Neural progenitor cell (in vitro differentiated cells): ENCODE data around the gene CDH10. TPM values are rescaled to one million over a fixed set of nuclear protein-coding genes. Genes with fewer than 3 reads are reported as not detected.

Experiments used
- DNase-seq: peaks from one replicate; pipeline ENCODE4 v3.0.0-alpha.2; 2016; ENCODE audit warnings: low spot score
- H2AFZ ChIP-seq: fragments of 200-600 bp; sonication (generic); replicated peaks from 2 replicates; pipeline ENCODE4 v1.6.1; 2016; ENCODE audit warnings: antibody characterized with exemption
- H3F3A ChIP-seq: fragments of 200-600 bp; sonication (generic); 2 replicates; pipeline ENCODE4 v1.6.1; 2016; ENCODE audit warnings: antibody characterized with exemption, low read depth
- H3K27ac ChIP-seq: fragments of 200-600 bp; sonication (generic); 2 replicates; pipeline ENCODE4 v1.5.1; 2016; ENCODE audit warnings: mild to moderate bottlenecking
- H3K27me3 ChIP-seq: fragments of 200-600 bp; sonication (generic); 2 replicates; pipeline ENCODE4 v1.6.1; 2016; ENCODE audit warnings: mild to moderate bottlenecking, moderate library complexity
- H3K36me3 ChIP-seq: fragments of 200-600 bp; sonication (generic); 2 replicates; pipeline ENCODE4 v1.5.1; 2016
- H3K4me1 ChIP-seq: fragments of 200-600 bp; sonication (generic); 2 replicates; pipeline ENCODE4 v1.6.1; 2016; ENCODE audit warnings: mixed run types
- H3K4me2 ChIP-seq: fragments of 200-600 bp; sonication (generic); 2 replicates; pipeline ENCODE4 v1.6.1; 2016
- H3K4me3 ChIP-seq: fragments of 200-600 bp; sonication (generic); 2 replicates; pipeline ENCODE4 v1.5.1; 2016
- H3K79me2 ChIP-seq: fragments of 200-600 bp; sonication (generic); 2 replicates; pipeline ENCODE4 v1.6.1; 2016; ENCODE audit warnings: low read depth
- H3K9ac ChIP-seq: fragments of 200-600 bp; sonication (generic); 2 replicates; pipeline ENCODE4 v1.6.1; 2016
- H3K9me3 ChIP-seq: fragments of 200-600 bp; sonication (generic); 2 replicates; pipeline ENCODE4 v1.5.1; 2016; ENCODE audit warnings: low read depth
- H4K20me1 ChIP-seq: fragments of 200-600 bp; sonication (generic); 2 replicates; pipeline ENCODE4 v1.6.1; 2016; ENCODE audit warnings: low read depth
- H3K27ac Mint-ChIP-seq: 3 replicates; pipeline ENCODE4 v1.8.0; 2021; ENCODE audit warnings: mixed read lengths
- H3K27me3 Mint-ChIP-seq: 2 replicates; pipeline ENCODE4 v1.8.0; 2022; ENCODE audit warnings: low read depth, mild to moderate bottlenecking, inconsistent platforms, moderate library complexity, mixed read lengths; ENCODE audit not compliant: insufficient read depth
- H3K36me3 Mint-ChIP-seq: 3 replicates; pipeline ENCODE4 v1.8.0; 2021; ENCODE audit warnings: mixed read lengths
- H3K4me1 Mint-ChIP-seq: 3 replicates; pipeline ENCODE4 v1.8.0; 2021; ENCODE audit warnings: mixed read lengths
- H3K4me3 Mint-ChIP-seq: 3 replicates; pipeline ENCODE4 v1.8.0; 2021; ENCODE audit warnings: mild to moderate bottlenecking, moderate library complexity, mixed read lengths
- H3K9me3 Mint-ChIP-seq: 3 replicates; pipeline ENCODE4 v1.8.0; 2020; ENCODE audit warnings: mixed read lengths
- CTCF ChIP-seq: fragments of 200-600 bp; sonication (generic); IDR thresholded peaks from 2 replicates; pipeline ENCODE4 v1.5.1; 2017; ENCODE audit warnings: antibody characterized with exemption, mild to moderate bottlenecking
- EZH2 ChIP-seq: fragments of 200-600 bp; sonication (generic); IDR thresholded peaks from 2 replicates; pipeline ENCODE4 v1.6.1; 2017; ENCODE audit warnings: antibody characterized with exemption, mild to moderate bottlenecking, moderate library complexity
- EZH2phosphoT487 ChIP-seq: fragments of 200-600 bp; sonication (generic); IDR thresholded peaks from 2 replicates; pipeline ENCODE4 v1.6.1; 2017; ENCODE audit warnings: antibody characterized with exemption
- total RNA-seq: library from RNA; depleted of rRNA; stranded (reverse); fragments of >200 nt; gene quantifications from 2 replicates; pipeline ENCODE4 v1.2.3, GENCODE V29; 2015; ENCODE audit warnings: low replicate concordance

Gene CDH10
- total RNA-seq, 1 donor from 2014 or later: 0.19 TPM

GRCh38 chr5:24642022-24642421 lies 2.8 kb downstream of the CDH10 start:
- Histone ChIP-seq H3K36me3 (no peaks in the 10 kb centered on the region), H3K9me3 (no peaks in the 10 kb centered on the region), H3F3A (peaks cover 18% of the 10 kb centered on the region), H4K20me1 (no peaks in the 10 kb centered on the region), H3K4me1 (peaks cover 8% of the 10 kb centered on the region), H3K4me3 (no peak overlapping the region), H3K27me3 (no peaks in the 10 kb centered on the region), H3K9ac (no peak overlapping the region), H2AFZ (no peak overlapping the region), H3K4me2 (no peak overlapping the region), H3K79me2 (no peaks in the 10 kb centered on the region), H3K27ac (no peak overlapping the region)
- Mint-ChIP-seq H3K4me3 (peak overlapping the region; percentile 51), H3K36me3 (no peaks in the 10 kb centered on the region), H3K9me3 (no peaks in the 10 kb centered on the region), H3K27ac (no peak overlapping the region), H3K4me1 (peaks cover 34% of the 10 kb centered on the region), H3K27me3 (no peaks in the 10 kb centered on the region)
- TF ChIP-seq CTCF (peak; percentile 60), EZH2phosphoT487 (no peak), EZH2 (no peak)
- peak; percentile 18 for DNase-seq

DNA sequence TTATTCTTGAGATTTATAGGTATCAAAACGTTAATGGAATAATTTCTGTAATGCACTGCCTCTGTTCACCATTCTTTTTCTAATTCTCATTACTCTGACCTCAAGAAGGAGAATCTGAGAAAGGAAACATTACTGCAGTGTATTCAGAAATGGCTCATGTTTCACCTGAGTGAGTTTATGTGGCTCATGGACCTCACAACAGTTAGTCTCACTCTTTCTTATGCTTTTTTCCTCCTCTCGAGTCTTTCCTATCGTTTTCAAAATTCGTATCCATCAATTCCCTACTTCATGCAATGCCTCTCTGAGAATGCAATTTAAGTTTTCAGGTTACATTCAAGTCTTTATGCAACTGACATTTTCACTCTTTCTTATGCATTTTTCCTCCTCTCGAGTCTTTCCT lies 9.6 kb downstream of the CDH10 start:
- H3K4me1 ChIP-seq: no peaks in the 10 kb centered on the region
- Mint-ChIP-seq H3K27me3 (no peaks in the 10 kb centered on the region), H3K9me3 (no peaks in the 10 kb centered on the region), H3K36me3 (no peaks in the 10 kb centered on the region), H3K4me1 (peaks cover 3% of the 10 kb centered on the region), H3K27ac (no peak overlapping the region), H3K4me3 (no peak overlapping the region)
- no peaks in the 10 kb centered on the region for H3K27me3 ChIP-seq
- no peaks in the 10 kb centered on the region for H4K20me1 ChIP-seq
- H3K9ac ChIP-seq: no peak overlapping the region
- no peak overlapping the region for H3K4me2 ChIP-seq
- no peaks in the 10 kb centered on the region for H3K79me2 ChIP-seq
- no peak overlapping the region for H2AFZ ChIP-seq
- H3K4me3 ChIP-seq: no peak overlapping the region
- H3K9me3 ChIP-seq: no peaks in the 10 kb centered on the region
- DNase-seq: no peak
- no peaks in the 10 kb centered on the region for H3F3A ChIP-seq
- H3K27ac ChIP-seq: no peak overlapping the region
- H3K36me3 ChIP-seq: no peaks in the 10 kb centered on the region
- no peak for TF ChIP-seq CTCF
- TF ChIP-seq EZH2phosphoT487: no peak
- no peak for TF ChIP-seq EZH2

- H3K36me3 ChIP-seq: no peaks in the 10 kb centered on the region
- H3K27ac Mint-ChIP-seq: no peak overlapping the region
Measured at GRCh38 chr5:24633715-24634325, 11.0 kb downstream of the CDH10 start.

More at GRCh38 chr5:24633715-24634325, 11.0 kb downstream of the CDH10 start:
- Histone ChIP-seq H3K27ac (no peak overlapping the region), H3K4me2 (no peak overlapping the region), H3K27me3 (no peaks in the 10 kb centered on the region), H3K4me1 (no peaks in the 10 kb centered on the region), H3K79me2 (no peaks in the 10 kb centered on the region), H3F3A (no peaks in the 10 kb centered on the region), H3K4me3 (no peak overlapping the region), H4K20me1 (no peaks in the 10 kb centered on the region), H2AFZ (no peak overlapping the region), H3K9me3 (no peaks in the 10 kb centered on the region), H3K9ac (no peak overlapping the region)
- Mint-ChIP-seq H3K36me3 (peaks cover 6% of the 10 kb centered on the region), H3K9me3 (peaks cover 5% of the 10 kb centered on the region), H3K27me3 (no peaks in the 10 kb centered on the region), H3K4me1 (peaks cover 3% of the 10 kb centered on the region), H3K4me3 (no peak overlapping the region)
- peak; percentile 59 for DNase-seq
- TF ChIP-seq EZH2phosphoT487 (no peak), CTCF (peak; percentile 82)
